Thyroid gland (tissue), 4 donors: ENCODE measurements around the gene ANO7. TPM values are rescaled to one million over a fixed set of nuclear protein-coding genes. Genes with fewer than 3 reads are reported as not detected.

Experiments used
- DNase-seq, 2 donors: peaks; one replicate each; pipeline ENCODE4 v3.0.0-alpha.2; 2019
- H3K27ac ChIP-seq, 3 donors: fragments of 200-600 bp; sonication (generic); 1 replicate in 2 of 3; 2 replicates in 1 of 3; pipeline ENCODE4 v1.5.1; 2016 to 2019; ENCODE audit warnings: mild to moderate bottlenecking in 1 of 3, moderate library complexity in 1 of 3
- H3K27me3 ChIP-seq: fragments of 200-600 bp; sonication (generic); one replicate; pipeline ENCODE4 v1.5.1; 2019
- H3K36me3 ChIP-seq, 2 donors: fragments of 200-600 bp; sonication (generic); one replicate each; pipeline ENCODE4 v1.5.1; 2016 to 2019
- H3K4me1 ChIP-seq, 2 donors: fragments of 200-600 bp; sonication (generic); one replicate each; pipeline ENCODE4 v1.5.1; 2017 to 2019
- H3K4me3 ChIP-seq, 3 donors: fragments of 200-600 bp; sonication (generic); replicated peaks in 1 of 3; 1 replicate in 2 of 3; 2 replicates in 1 of 3; pipeline ENCODE4 v1.5.1; 2016; ENCODE audit warnings: mild to moderate bottlenecking in 1 of 3
- H3K9me3 ChIP-seq: fragments of 200-600 bp; sonication (generic); one replicate; pipeline ENCODE4 v1.5.1; 2017
- CTCF ChIP-seq, 6 experiments: fragments of 200-600 bp in 3 of 6; fragments of 450-650 bp in 3 of 6; sonication (generic) in 3 of 6; IDR thresholded peaks; one replicate each; pipeline ENCODE4 v1.5.1; 2016 to 2019; ENCODE audit warnings: antibody characterized with exemption in 6 of 6, mild to moderate bottlenecking in 2 of 6, inconsistent platforms in 1 of 6, moderate library complexity in 1 of 6
- POLR2A ChIP-seq, 2 donors: fragments of 450-650 bp; IDR thresholded peaks; one replicate each; pipeline ENCODE4 v1.6.1; 2017; ENCODE audit warnings: antibody characterized with exemption in 2 of 2, mild to moderate bottlenecking in 2 of 2, moderate library complexity in 1 of 2
- WGBS, 2 donors: methylation state at CpG; one replicate each; pipeline ENCODE4 v1.1.5; 2017; 5-methylcytosine and 5-hydroxymethylcytosine counted together
- intact Hi-C: fragments of 100-400 bp; cut with DNase I; formaldehyde crosslinking; loops from one replicate; pipeline ENCODE4 v1.15.1; 2023
- total RNA-seq, 4 donors: library from RNA; depleted of rRNA; stranded (reverse); fragments of >200 nt; gene quantifications; one replicate each; pipeline ENCODE4 v1.2.3, GENCODE V29; 2016

Gene ANO7
- total RNA-seq, 4 donors from 2014 or later, result 0.94 to 1.8 (median 0.98) TPM; not detected in 1

- Histone ChIP-seq H3K9me3 (no peaks in the 10 kb centered on the region), H3K27me3 (no peaks in the 10 kb centered on the region), H3K4me1 (peaks cover 18 to 23% of the 10 kb centered on the region in 2 donors), H3K36me3 (peaks cover 12 to 17% of the 10 kb centered on the region in 2 donors), H3K27ac (no peak overlapping the region), H3K4me3 (peak overlapping the region in 1 of 3 donors; percentile 98)
- WGBS, 2 donors, result 70 to 76% methylated on average over 5 of the region's 5 CpGs
- intact Hi-C loops, result loop anchor here (5.0 to 10.0 kb wide), 2 partner anchors 47 to 84 kb away; partner anchors contain the start of genes FARP2, HDLBP and SEPTIN2
- no peak for TF ChIP-seq POLR2A (IDR thresholded peaks at IDR 0.05)
- no peak for TF ChIP-seq CTCF (IDR thresholded peaks at IDR 0.05)
- no peak for DNase-seq
Measured at GRCh38 chr2:241270531-241270930, 82.1 kb downstream of the ANO7 start.

- peak overlapping the region; percentile 41 to 98 (median 92) for H3K4me3 ChIP-seq
- intact Hi-C loops, result loop anchor here (5.0 to 10.0 kb wide), 2 partner anchors 45 to 83 kb away; partner anchors contain the start of genes FARP2, HDLBP and SEPTIN2
- TF ChIP-seq POLR2A (IDR thresholded peaks at IDR 0.05), result peak; percentile 4 to 72
- no peak for TF ChIP-seq CTCF (IDR thresholded peaks at IDR 0.05)
- DNase-seq, result peak; percentile 92 to 93
- WGBS, 2 donors, result 0 to 4% methylated on average over 10 to 21 of the region's 37 CpGs
- H3K27ac ChIP-seq, result peak overlapping the region; percentile 87 to 98 (median 95)
- peaks cover 18 to 23% of the 10 kb centered on the region in 2 donors for H3K4me1 ChIP-seq
- H3K9me3 ChIP-seq, result no peaks in the 10 kb centered on the region
- H3K36me3 ChIP-seq, result peaks cover 0 to 7% of the 10 kb centered on the region in 2 donors
- no peaks in the 10 kb centered on the region for H3K27me3 ChIP-seq
Measured at GRCh38 chr2:241271706-241272302, 83.3 kb downstream of the ANO7 start.

GRCh38 chr2:241272303-241273209 lies 84.1 kb downstream of the ANO7 start:
- H3K4me3 ChIP-seq, result peak overlapping the region; percentile 41 to 98 (median 92)
- no peaks in the 10 kb centered on the region for H3K36me3 ChIP-seq
- H3K27me3 ChIP-seq, result no peaks in the 10 kb centered on the region
- peak; percentile 48 to 58 for DNase-seq
- no peaks in the 10 kb centered on the region for H3K9me3 ChIP-seq
- TF ChIP-seq CTCF (IDR thresholded peaks at IDR 0.05) (no peak), POLR2A (IDR thresholded peaks at IDR 0.05) (peak in 1 of 2 donors; percentile 47)
- peaks cover 18 to 23% of the 10 kb centered on the region in 2 donors for H3K4me1 ChIP-seq
- peak overlapping the region; percentile 87 to 98 (median 95) for H3K27ac ChIP-seq
- intact Hi-C loops, result loop anchor here (5.0 to 10.0 kb wide), 2 partner anchors 45 to 82 kb away; partner anchors contain the start of genes FARP2, HDLBP and SEPTIN2
- WGBS, 2 donors, result 4 to 8% methylated on average over 12 to 14 of the region's 102 CpGs

- H3K4me3 ChIP-seq, result peak overlapping the region in 2 of 3 donors; percentile 27 to 98
- no peak for TF ChIP-seq CTCF (IDR thresholded peaks at IDR 0.05)
- TF ChIP-seq POLR2A (IDR thresholded peaks at IDR 0.05), result no peak
- intact Hi-C loops, result loop anchor here (5.0 to 10.0 kb wide), 2 partner anchors 44 to 81 kb away; partner anchors contain the start of genes FARP2, HDLBP and SEPTIN2
- no peaks in the 10 kb centered on the region for H3K9me3 ChIP-seq
- WGBS, 2 donors, result 73% methylated on average over 21 of the region's 21 CpGs
- H3K27me3 ChIP-seq, result no peaks in the 10 kb centered on the region
- H3K4me1 ChIP-seq, result peaks cover 18 to 23% of the 10 kb centered on the region in 2 donors
- no peak for DNase-seq
- H3K27ac ChIP-seq, result peak overlapping the region in 2 of 3 donors; percentile 95 to 98
- no peaks in the 10 kb centered on the region for H3K36me3 ChIP-seq
Measured at GRCh38 chr2:241273210-241274020, 84.9 kb downstream of the ANO7 start.
